Nephron (organoid): ENCODE data around the gene ZEB2.

Experiments used
- H3K27ac Mint-ChIP-seq, 3 experiments: 2 replicates each; pipeline ENCODE4 v1.8.0; 2020; ENCODE audit warnings: mixed read lengths in 3 of 3, mild to moderate bottlenecking in 2 of 3, moderate library complexity in 1 of 3
- H3K27me3 Mint-ChIP-seq: 2 replicates; pipeline ENCODE4 v1.8.0; 2021; ENCODE audit warnings: low read depth, mild to moderate bottlenecking, moderate library complexity, mixed read lengths
- H3K36me3 Mint-ChIP-seq: 2 replicates; pipeline ENCODE4 v1.8.0; 2020; ENCODE audit warnings: low read depth, mixed read lengths
- H3K4me1 Mint-ChIP-seq: 2 replicates; pipeline ENCODE4 v1.8.0; 2020; ENCODE audit warnings: mixed read lengths
- H3K4me3 Mint-ChIP-seq, 3 experiments: 2 replicates each; pipeline ENCODE4 v1.8.0; 2020; ENCODE audit warnings: mild to moderate bottlenecking in 3 of 3, mixed read lengths in 3 of 3, moderate library complexity in 2 of 3
- H3K9me3 Mint-ChIP-seq: 2 replicates; pipeline ENCODE4 v1.8.0; 2020; ENCODE audit warnings: mixed read lengths
- TF ChIP-seq, protein P1 (sequence below), 3 experiments: fragments of 200-600 bp; sonication (generic); IDR thresholded peaks; one replicate each; pipeline ENCODE4 v1.5.0; 2021; ENCODE audit warnings: antibody characterized with exemption in 3 of 3; ENCODE audit not compliant: unreplicated experiment in 3 of 3

ZEB2 gene

DNA sequence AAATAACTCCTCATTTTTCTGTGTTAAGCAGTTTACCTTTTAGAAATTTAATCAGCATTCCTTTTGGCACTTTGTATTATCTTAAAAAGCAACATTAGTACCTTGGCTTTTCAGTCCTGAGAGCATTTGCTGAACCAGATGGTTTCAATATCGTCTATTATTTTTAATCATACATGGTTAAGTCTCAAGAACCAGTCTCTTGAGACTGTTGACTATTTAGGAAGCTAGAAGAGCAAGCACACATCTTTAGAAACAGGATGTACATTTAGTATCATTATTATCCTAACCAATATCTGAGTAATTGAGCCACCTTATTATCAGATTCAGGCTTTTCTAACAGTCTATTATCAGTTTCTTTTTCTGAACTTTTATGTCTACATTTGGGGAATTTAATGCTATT is 28.2 kb upstream of the ZEB2 start:
- H3K9me3 Mint-ChIP-seq: no peaks in the 10 kb centered on the region

GRCh38 chr2:144547494-144547893 is 27.6 kb upstream of the ZEB2 start:
- Mint-ChIP-seq H3K36me3 (peaks cover 3% of the 10 kb centered on the region), H3K9me3 (peaks cover 4% of the 10 kb centered on the region), H3K4me1 (peaks cover 18% of the 10 kb centered on the region), H3K27ac (peak overlapping the region; percentile 60 to 91 (median 83)), H3K27me3 (no peaks in the 10 kb centered on the region), H3K4me3 (no peak overlapping the region)
- TF ChIP-seq, protein P1, sequence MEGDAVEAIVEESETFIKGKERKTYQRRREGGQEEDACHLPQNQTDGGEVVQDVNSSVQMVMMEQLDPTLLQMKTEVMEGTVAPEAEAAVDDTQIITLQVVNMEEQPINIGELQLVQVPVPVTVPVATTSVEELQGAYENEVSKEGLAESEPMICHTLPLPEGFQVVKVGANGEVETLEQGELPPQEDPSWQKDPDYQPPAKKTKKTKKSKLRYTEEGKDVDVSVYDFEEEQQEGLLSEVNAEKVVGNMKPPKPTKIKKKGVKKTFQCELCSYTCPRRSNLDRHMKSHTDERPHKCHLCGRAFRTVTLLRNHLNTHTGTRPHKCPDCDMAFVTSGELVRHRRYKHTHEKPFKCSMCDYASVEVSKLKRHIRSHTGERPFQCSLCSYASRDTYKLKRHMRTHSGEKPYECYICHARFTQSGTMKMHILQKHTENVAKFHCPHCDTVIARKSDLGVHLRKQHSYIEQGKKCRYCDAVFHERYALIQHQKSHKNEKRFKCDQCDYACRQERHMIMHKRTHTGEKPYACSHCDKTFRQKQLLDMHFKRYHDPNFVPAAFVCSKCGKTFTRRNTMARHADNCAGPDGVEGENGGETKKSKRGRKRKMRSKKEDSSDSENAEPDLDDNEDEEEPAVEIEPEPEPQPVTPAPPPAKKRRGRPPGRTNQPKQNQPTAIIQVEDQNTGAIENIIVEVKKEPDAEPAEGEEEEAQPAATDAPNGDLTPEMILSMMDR (IDR thresholded peaks at IDR 0.05; ENCODE audit: unreplicated experiment in 3 of 3): no peak

More for the DNA sequence above, 28.2 kb upstream of the ZEB2 start:
- Mint-ChIP-seq H3K4me3 (no peak overlapping the region), H3K4me1 (peaks cover 18% of the 10 kb centered on the region), H3K27ac (peak overlapping the region; percentile 60 to 91 (median 88)), H3K27me3 (no peaks in the 10 kb centered on the region), H3K36me3 (peaks cover 3% of the 10 kb centered on the region)
- TF ChIP-seq, protein P1 (IDR thresholded peaks at IDR 0.05; ENCODE audit: unreplicated experiment in 3 of 3): no peak

GRCh38 chr2:144546933-144547332 is 27.0 kb upstream of the ZEB2 start:
- TF ChIP-seq, protein P1 (IDR thresholded peaks at IDR 0.05; ENCODE audit: unreplicated experiment in 3 of 3): no peak
- peaks cover 18% of the 10 kb centered on the region for H3K4me1 Mint-ChIP-seq
- peak overlapping the region; percentile 60 to 91 (median 83) for H3K27ac Mint-ChIP-seq
- H3K36me3 Mint-ChIP-seq: peaks cover 3% of the 10 kb centered on the region
- no peaks in the 10 kb centered on the region for H3K27me3 Mint-ChIP-seq
- peaks cover 4% of the 10 kb centered on the region for H3K9me3 Mint-ChIP-seq
- H3K4me3 Mint-ChIP-seq: no peak overlapping the region

GRCh38 chr2:144545787-144546186 is 25.9 kb upstream of the ZEB2 start:
- Mint-ChIP-seq H3K36me3 (peaks cover 3% of the 10 kb centered on the region), H3K9me3 (peaks cover 4% of the 10 kb centered on the region), H3K4me3 (no peak overlapping the region), H3K4me1 (peaks cover 18% of the 10 kb centered on the region), H3K27me3 (no peaks in the 10 kb centered on the region), H3K27ac (peak overlapping the region in 2 of 3 experiments; percentile 1 to 91)
- TF ChIP-seq, protein P1 (IDR thresholded peaks at IDR 0.05; ENCODE audit: unreplicated experiment in 3 of 3): no peak

GRCh38 chr2:144544053-144544452 is 24.1 kb upstream of the ZEB2 start:
- no peaks in the 10 kb centered on the region for H3K27me3 Mint-ChIP-seq
- peaks cover 3% of the 10 kb centered on the region for H3K36me3 Mint-ChIP-seq
- H3K4me3 Mint-ChIP-seq: no peak overlapping the region
- TF ChIP-seq, protein P1 (IDR thresholded peaks at IDR 0.05; ENCODE audit: unreplicated experiment in 3 of 3): no peak
- peaks cover 4% of the 10 kb centered on the region for H3K9me3 Mint-ChIP-seq
- H3K4me1 Mint-ChIP-seq: peaks cover 18% of the 10 kb centered on the region
- H3K27ac Mint-ChIP-seq: peak overlapping the region in 1 of 3 experiments; percentile 37

DNA sequence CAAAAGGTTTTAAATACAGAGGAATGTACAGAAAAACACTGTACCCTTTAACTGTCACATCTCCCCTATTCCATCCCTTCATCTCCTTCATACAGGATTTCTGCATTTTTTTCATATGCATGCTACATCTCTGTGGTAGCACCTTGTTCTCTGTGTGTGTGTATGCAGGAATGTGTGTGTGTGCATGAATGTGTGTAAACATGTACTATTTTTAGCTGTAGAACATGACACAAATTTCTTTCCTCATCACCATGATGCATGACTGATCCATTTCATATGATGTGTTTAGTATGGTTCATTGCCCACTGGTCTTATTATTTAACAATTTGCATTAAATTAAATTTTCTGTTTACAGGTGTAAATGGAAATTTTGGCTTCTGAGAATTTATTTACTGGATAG is 21.5 kb upstream of the ZEB2 start:
- Mint-ChIP-seq H3K9me3 (peaks cover 4% of the 10 kb centered on the region), H3K36me3 (peaks cover 3% of the 10 kb centered on the region), H3K4me3 (no peak overlapping the region), H3K27me3 (peaks cover 4% of the 10 kb centered on the region), H3K4me1 (peaks cover 2% of the 10 kb centered on the region), H3K27ac (peak overlapping the region; percentile 28 to 92 (median 54))
- TF ChIP-seq, protein P1 (IDR thresholded peaks at IDR 0.05; ENCODE audit: unreplicated experiment in 3 of 3): no peak
